Ramos (cell line): Measurements from ENCODE around the gene DLGAP3.

Source experiments
- in situ Hi-C: fragments of 300-500 bp; cut with MboI; formaldehyde crosslinking; loops from one replicate; pipeline ENCODE4 v1.14.3; 2022; ENCODE audit warnings: low sequenced_read_pairs; ENCODE audit not compliant: unreplicated experiment

Gene DLGAP3

GRCh38 chr1:34870395-34870794 lies 59.1 kb downstream of the DLGAP3 start:
- in situ Hi-C loops, result no loop called here

GRCh38 chr1:34869760-34870159 lies 59.7 kb downstream of the DLGAP3 start:
- in situ Hi-C loops, result no loop called here

GRCh38 chr1:34868230-34869049 lies 61.0 kb downstream of the DLGAP3 start:
- in situ Hi-C loops, result no loop called here

GRCh38 chr1:34867415-34867814 lies 62.0 kb downstream of the DLGAP3 start:
- in situ Hi-C loops, result no loop called here

GRCh38 chr1:34866762-34867109 lies 62.7 kb downstream of the DLGAP3 start:
- in situ Hi-C loops, result no loop called here

- in situ Hi-C loops, result no loop called here
These were observed 63.3 kb downstream of the DLGAP3 start for GRCh38 chr1:34865981-34866761.

- in situ Hi-C loops, result no loop called here
These were observed 63.9 kb downstream of the DLGAP3 start for GRCh38 chr1:34865573-34865972.

GRCh38 chr1:34864759-34865158 lies 64.7 kb downstream of the DLGAP3 start:
- in situ Hi-C loops, result no loop called here

GRCh38 chr1:34863501-34863900 lies 65.9 kb downstream of the DLGAP3 start:
- in situ Hi-C loops, result no loop called here

- in situ Hi-C loops, result no loop called here
These were observed 69.8 kb downstream of the DLGAP3 start, which contains the start of gene SMIM12 for GRCh38 chr1:34859446-34860200. TSS of gene SMIM12 (minus strand) at chr1:34859749. CDS start at chr1:34855977, 3,772 bp downstream.

- in situ Hi-C loops, result no loop called here
These were observed 70.5 kb downstream of the DLGAP3 start for GRCh38 chr1:34858901-34859445.

GRCh38 chr1:34856697-34857096 lies 72.8 kb downstream of the DLGAP3 start:
- in situ Hi-C loops, result no loop called here

- in situ Hi-C loops, result no loop called here
These were observed 76.7 kb downstream of the DLGAP3 start for GRCh38 chr1:34852677-34853217.

GRCh38 chr1:34851431-34852105 lies 77.9 kb downstream of the DLGAP3 start:
- in situ Hi-C loops, result no loop called here

- in situ Hi-C loops, result no loop called here
These were observed 79.1 kb downstream of the DLGAP3 start for GRCh38 chr1:34850382-34850781.

- in situ Hi-C loops, result no loop called here
These were observed 82.4 kb downstream of the DLGAP3 start for GRCh38 chr1:34847094-34847493.

- in situ Hi-C loops, result no loop called here
These were observed 83.2 kb downstream of the DLGAP3 start for GRCh38 chr1:34846265-34846664.

GRCh38 chr1:34845131-34845901 lies 84.1 kb downstream of the DLGAP3 start:
- in situ Hi-C loops, result no loop called here

- in situ Hi-C loops, result no loop called here
These were observed 85.2 kb downstream of the DLGAP3 start for GRCh38 chr1:34844252-34844634.
